Transverse colon (tissue), 4 donors: ENCODE results near the gene ARL4A.

Source experiments
- EP300 ChIP-seq: sonication (generic); formaldehyde crosslinking; IDR thresholded peaks from one replicate; pipeline ENCODE4 v1.6.1; 2017; ENCODE audit warnings: antibody characterized with exemption, low read depth
- POLR2A ChIP-seq: fragments of 450-650 bp; IDR thresholded peaks from one replicate; pipeline ENCODE4 v1.6.1; 2016; ENCODE audit warnings: antibody characterized with exemption, mild to moderate bottlenecking, moderate library complexity
- POLR2AphosphoS5 ChIP-seq, 3 donors: sonication (generic); formaldehyde crosslinking; IDR thresholded peaks; one replicate each; pipeline ENCODE4 v1.6.1; 2016; ENCODE audit warnings: antibody characterized with exemption in 3 of 3
- TF ChIP-seq, protein P1 (sequence below), 5 experiments: fragments of 200-600 bp in 3 of 5; fragments of 450-650 bp in 2 of 5; sonication (generic) in 3 of 5; IDR thresholded peaks; 1 replicate in 2 of 5; 2 replicates in 3 of 5; pipeline ENCODE4 v1.5.1; 2016 to 2017; ENCODE audit warnings: antibody characterized with exemption in 5 of 5, inconsistent platforms in 3 of 5, mild to moderate bottlenecking in 2 of 5, moderate library complexity in 1 of 5

GRCh38 chr7:12716134-12716681 lies 28.8 kb downstream of the ARL4A start:
- TF ChIP-seq, protein P1, sequence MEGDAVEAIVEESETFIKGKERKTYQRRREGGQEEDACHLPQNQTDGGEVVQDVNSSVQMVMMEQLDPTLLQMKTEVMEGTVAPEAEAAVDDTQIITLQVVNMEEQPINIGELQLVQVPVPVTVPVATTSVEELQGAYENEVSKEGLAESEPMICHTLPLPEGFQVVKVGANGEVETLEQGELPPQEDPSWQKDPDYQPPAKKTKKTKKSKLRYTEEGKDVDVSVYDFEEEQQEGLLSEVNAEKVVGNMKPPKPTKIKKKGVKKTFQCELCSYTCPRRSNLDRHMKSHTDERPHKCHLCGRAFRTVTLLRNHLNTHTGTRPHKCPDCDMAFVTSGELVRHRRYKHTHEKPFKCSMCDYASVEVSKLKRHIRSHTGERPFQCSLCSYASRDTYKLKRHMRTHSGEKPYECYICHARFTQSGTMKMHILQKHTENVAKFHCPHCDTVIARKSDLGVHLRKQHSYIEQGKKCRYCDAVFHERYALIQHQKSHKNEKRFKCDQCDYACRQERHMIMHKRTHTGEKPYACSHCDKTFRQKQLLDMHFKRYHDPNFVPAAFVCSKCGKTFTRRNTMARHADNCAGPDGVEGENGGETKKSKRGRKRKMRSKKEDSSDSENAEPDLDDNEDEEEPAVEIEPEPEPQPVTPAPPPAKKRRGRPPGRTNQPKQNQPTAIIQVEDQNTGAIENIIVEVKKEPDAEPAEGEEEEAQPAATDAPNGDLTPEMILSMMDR (IDR thresholded peaks at IDR 0.05), result no peak
- TF ChIP-seq POLR2AphosphoS5 (IDR thresholded peaks at IDR 0.05) (no peak), POLR2A (no peak), EP300 (no peak)
